GM12873 (cell line): ENCODE data around the gene DHX8.
A peak's percentile ranks its signal among the peaks of the same experiment; 100 is the strongest.

ENCODE experiments used
- TF ChIP-seq, protein P1 (sequence below): IDR thresholded peaks from 2 replicates; pipeline ENCODE4 v1.5.1; 2012; ENCODE audit warnings: low read depth, mild to moderate bottlenecking, moderate library complexity, low read length, control low read depth; ENCODE audit not compliant: insufficient read depth; ENCODE audit errors: missing control alignments

The DHX8 gene

DNA sequence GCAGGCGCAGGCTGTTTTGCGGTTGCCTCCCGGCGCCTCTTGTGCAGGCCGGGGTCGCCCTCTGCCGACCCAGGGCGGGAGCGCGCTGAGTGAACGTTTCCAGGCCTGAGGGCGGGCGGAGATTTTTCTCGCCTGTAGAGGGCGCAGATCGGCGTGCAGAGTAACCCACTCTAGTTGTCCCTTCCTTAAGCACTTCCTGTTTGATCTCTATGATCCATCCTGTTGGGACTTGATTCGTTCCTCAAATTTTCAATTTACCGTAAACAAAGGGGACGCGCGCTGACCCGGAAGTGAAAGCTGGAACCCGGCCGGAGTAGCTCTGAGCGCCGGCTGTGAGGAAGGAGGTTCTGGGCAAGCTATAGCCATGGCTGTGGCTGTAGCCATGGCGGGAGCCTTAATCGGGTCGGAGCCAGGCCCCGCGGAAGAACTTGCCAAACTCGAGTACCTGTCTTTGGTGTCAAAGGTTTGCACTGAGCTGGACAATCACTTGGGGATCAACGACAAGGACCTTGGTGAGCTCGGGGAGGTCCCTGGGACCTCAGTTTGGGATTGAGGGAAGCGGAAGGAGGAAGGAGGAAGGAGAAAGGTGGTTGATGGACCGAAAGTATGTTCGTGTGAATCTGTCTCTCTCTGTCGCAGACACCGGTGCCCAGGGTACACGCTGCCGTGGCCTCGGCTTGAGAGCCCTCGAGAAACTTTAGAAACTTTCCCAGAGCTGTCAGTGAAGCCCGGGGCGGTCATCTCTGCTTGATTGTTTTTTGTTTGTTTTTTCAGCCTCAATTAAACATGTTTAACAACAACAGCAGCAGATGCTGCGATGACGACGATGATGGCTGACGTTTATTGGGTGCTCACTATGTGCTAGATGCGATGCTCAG lies at the start of gene DHX8:
DHX8 (plus strand) TSS at position 302 of the 878 bp plus-strand sequence; CDS start at position 365, 63 bp downstream.
- TF ChIP-seq, protein P1, sequence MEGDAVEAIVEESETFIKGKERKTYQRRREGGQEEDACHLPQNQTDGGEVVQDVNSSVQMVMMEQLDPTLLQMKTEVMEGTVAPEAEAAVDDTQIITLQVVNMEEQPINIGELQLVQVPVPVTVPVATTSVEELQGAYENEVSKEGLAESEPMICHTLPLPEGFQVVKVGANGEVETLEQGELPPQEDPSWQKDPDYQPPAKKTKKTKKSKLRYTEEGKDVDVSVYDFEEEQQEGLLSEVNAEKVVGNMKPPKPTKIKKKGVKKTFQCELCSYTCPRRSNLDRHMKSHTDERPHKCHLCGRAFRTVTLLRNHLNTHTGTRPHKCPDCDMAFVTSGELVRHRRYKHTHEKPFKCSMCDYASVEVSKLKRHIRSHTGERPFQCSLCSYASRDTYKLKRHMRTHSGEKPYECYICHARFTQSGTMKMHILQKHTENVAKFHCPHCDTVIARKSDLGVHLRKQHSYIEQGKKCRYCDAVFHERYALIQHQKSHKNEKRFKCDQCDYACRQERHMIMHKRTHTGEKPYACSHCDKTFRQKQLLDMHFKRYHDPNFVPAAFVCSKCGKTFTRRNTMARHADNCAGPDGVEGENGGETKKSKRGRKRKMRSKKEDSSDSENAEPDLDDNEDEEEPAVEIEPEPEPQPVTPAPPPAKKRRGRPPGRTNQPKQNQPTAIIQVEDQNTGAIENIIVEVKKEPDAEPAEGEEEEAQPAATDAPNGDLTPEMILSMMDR, result peak; percentile 100

DNA sequence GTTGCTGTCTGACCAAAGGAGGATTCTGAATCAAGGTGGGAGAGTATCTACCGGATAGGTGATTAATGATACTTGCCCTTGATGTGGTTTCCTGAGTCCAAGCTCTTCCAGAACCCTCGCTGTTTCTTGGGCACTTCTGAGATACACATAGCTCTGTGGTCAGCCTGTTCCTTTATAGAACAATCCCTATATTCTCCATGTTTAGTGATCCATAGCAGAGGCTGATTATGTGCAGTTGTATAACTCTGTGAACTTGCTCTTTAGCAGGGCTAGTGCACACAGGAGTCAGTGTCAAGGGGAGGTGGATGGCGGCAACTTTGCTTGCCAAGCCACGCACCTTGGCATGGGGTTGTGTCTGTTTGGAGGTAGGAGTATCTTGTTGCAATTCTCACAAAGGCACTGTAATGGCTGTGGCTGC lies 48.9 kb upstream of the DHX8 start:
- TF ChIP-seq, protein P1, result no peak

DNA sequence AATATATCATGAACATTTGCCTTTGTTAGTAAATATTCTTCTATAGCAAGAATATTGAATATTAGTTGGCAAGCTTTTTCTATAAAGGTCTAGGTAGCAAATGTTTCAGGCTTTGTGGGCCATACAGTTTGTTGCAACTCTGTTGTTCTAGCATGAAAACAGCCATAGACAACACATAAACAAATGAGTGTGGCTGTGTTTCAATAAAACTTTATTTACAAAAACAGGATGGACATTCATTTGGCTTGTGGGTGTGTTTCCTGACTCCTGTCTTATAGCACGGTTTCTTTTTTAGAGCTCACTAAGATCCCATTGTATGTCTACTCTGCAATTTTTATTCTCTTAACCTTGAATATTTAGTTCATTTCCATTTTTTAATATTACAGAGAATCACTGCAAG lies 46.0 kb upstream of the DHX8 start:
- TF ChIP-seq, protein P1, result no peak

DNA sequence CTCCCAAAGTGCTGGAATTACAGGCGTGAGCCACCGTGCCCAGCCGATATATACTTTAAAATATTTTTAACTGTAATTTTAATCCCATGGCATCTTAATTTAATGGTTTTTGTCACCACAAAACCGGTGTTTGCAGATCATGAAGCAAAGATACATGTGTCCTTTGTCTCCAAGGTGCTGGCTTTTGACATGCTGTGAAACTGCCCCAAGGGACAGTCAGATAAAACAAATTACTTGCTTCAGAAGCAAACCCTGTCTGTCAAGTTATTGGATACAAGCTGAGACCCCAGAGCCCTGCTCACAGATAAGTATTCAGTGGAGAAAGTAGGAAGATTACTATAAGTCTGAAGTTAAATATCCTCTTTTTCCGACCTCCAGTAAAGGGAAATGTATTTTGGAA lies 45.1 kb upstream of the DHX8 start:
- TF ChIP-seq, protein P1, result no peak

DNA sequence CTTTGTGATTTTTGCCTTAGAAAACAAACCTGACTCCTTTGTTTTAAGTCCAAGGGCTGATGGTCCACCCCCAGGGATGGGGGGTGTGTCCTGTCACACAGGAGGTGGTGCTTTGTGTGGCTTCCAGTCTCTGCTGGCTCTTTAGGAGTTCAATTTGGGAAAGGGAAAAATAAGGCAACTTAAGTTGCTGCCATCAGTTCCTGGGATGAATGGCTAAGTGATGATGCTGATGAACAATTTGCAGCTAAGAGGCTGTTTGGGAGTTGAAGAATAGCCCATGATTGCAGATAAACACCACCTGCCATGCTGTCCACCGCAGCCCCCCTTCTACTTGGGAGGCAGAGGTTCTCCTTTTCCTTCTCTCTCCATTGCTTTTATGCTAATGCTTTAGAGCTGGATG lies 44.7 kb upstream of the DHX8 start:
- TF ChIP-seq, protein P1, result no peak

DNA sequence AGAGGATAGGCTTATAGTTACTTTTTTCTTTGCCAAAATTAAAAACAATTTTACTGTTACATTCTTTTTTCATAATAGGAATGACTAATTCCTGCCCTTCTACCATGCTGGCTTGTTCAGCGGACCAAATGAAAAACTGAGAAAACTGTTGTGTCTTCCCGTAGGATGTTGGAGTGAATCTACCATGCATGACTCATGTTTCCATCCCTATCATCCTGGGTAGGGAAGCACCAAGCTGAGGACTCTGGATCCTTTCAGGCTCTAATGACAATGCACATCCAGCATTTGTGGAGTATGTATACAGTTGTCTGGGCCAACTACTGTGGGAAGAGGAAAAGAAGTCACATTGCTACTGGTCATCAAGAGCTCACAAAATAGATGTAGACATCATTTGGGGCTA lies 41.1 kb upstream of the DHX8 start:
- TF ChIP-seq, protein P1, result no peak

DNA sequence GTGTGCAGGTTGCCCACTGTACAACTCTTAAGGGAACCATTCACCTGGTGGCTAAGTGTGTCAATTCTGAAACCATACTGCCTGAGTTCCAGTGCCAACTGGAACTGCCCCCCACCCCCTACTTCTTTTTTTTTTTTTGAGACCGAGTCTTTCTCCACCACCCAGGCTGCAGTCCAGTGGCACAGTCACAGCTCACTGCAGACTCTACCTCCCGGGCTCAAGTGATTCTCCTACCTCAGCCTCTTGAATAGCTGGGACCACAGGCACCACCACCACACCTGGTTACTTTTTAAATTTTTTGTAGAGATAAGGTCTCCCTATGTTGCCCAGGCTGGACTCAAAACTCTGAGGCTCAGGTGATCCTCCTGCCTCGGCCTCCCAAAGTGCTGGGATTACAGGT lies 40.4 kb upstream of the DHX8 start:
- TF ChIP-seq, protein P1, result no peak
